ENCODE measurements around the gene LSM14A.

Gene LSM14A

DNA sequence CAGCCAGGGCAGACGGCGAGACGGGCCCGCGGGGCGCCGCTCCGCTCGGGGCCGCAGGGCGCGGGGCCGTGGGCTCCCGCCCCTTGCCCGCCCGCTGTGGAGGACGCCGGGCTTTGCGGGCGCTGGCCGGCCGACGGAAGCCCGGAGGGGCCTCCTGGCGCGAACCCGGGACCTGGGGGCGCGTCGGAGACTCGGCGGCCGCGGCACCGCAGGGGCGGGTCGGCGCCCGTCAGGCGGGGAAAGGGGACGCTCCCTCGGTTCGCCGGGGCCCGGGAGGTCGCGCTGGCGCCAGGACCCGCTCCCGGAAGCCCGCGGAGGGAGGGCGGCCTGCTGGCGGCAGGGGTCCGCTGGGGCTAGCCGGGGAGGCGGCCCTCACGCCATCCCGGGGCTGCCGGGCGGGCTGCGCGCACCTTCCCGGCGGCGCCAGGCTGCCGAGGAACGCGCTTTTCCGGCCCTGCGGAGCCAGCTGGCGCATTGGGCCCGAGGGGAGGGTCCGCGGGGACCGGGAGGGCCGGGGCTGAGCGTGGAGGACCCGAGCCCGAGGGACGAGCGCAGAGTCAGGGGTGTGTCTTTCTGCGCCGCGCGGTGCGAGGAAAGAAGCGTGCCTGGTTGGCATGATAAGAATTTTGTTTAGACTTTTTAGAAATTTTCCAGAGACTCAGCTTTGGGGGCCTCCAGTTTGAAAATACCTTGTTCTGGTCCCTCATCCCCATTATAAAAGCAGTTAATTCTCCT is 82.6 kb downstream of the LSM14A start:
- H3K4me3 ChIP-seq (ENCODE audit: low read length), result peak overlapping the region; percentile 76
- TF ChIP-seq, protein P1, sequence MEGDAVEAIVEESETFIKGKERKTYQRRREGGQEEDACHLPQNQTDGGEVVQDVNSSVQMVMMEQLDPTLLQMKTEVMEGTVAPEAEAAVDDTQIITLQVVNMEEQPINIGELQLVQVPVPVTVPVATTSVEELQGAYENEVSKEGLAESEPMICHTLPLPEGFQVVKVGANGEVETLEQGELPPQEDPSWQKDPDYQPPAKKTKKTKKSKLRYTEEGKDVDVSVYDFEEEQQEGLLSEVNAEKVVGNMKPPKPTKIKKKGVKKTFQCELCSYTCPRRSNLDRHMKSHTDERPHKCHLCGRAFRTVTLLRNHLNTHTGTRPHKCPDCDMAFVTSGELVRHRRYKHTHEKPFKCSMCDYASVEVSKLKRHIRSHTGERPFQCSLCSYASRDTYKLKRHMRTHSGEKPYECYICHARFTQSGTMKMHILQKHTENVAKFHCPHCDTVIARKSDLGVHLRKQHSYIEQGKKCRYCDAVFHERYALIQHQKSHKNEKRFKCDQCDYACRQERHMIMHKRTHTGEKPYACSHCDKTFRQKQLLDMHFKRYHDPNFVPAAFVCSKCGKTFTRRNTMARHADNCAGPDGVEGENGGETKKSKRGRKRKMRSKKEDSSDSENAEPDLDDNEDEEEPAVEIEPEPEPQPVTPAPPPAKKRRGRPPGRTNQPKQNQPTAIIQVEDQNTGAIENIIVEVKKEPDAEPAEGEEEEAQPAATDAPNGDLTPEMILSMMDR (conservative IDR thresholded peaks at IDR 0.05; ENCODE audit: low read depth, low read length), result no peak
- no peak for DNase-seq (ENCODE audit: low read depth)

DNA sequence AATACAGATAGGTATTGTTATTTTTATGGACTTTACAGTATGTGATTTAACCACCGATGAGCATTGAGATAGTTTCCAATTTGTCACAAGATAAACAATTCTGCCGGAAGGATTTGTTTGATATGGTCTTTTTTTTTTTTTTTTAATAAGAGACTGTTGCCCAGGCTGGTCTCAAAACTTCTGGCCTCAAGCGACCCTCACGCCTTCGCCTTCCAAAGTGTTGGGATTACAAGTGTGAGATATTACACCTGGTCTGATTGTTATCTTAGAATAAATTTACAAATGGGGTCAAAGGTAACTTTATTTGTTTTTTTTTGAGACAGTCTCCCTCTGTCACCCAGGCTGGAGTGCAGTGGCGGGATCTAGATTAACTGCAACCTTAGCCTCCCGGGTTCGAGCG is 83.2 kb downstream of the LSM14A start:
- DNase-seq (ENCODE audit: low read depth), result no peak
- peak overlapping the region; percentile 76 for H3K4me3 ChIP-seq (ENCODE audit: low read length)
- TF ChIP-seq, protein P1 (conservative IDR thresholded peaks at IDR 0.05; ENCODE audit: low read depth, low read length), result no peak

GRCh38 chr19:34256835-34257558 is 84.7 kb downstream of the LSM14A start:
- H3K4me3 ChIP-seq (ENCODE audit: low read length), result no peak overlapping the region
- no peak for DNase-seq (ENCODE audit: low read depth)
- TF ChIP-seq, protein P1 (conservative IDR thresholded peaks at IDR 0.05; ENCODE audit: low read depth, low read length), result no peak

- DNase-seq (ENCODE audit: low read depth), result no peak
- no peak overlapping the region for H3K4me3 ChIP-seq (ENCODE audit: low read length)
- TF ChIP-seq, protein P1 (conservative IDR thresholded peaks at IDR 0.05; ENCODE audit: low read depth, low read length), result no peak
Measured at GRCh38 chr19:34257559-34257924, 85.2 kb downstream of the LSM14A start.

GRCh38 chr19:34259367-34260095 is 87.2 kb downstream of the LSM14A start:
- no peak overlapping the region for H3K4me3 ChIP-seq (ENCODE audit: low read length)
- TF ChIP-seq, protein P1 (conservative IDR thresholded peaks at IDR 0.05; ENCODE audit: low read depth, low read length), result no peak
- no peak for DNase-seq (ENCODE audit: low read depth)

GRCh38 chr19:34260771-34261173 is 88.5 kb downstream of the LSM14A start:
- TF ChIP-seq, protein P1 (conservative IDR thresholded peaks at IDR 0.05; ENCODE audit: low read depth, low read length), result no peak
- no peak for DNase-seq (ENCODE audit: low read depth)

More at GRCh38 chr19:34260771-34261173, 88.5 kb downstream of the LSM14A start:
- H3K4me3 ChIP-seq (ENCODE audit: low read length), result peak overlapping the region; percentile 27
